Activated naive CD4-positive, alpha-beta T cell (primary cell): Measurements from ENCODE around the gene GAL3ST2.
"Not testable (repeated sequence)": the region's sequence is repeated elsewhere in the genome, so short reads cannot be mapped to it uniquely, and the experiment has no call there.

Experiments used
- DNase-seq, 4 experiments: peaks; one replicate each; lab custom pipeline; 2025; lab: John Stamatoyannopoulos, UW

GAL3ST2 gene

DNA sequence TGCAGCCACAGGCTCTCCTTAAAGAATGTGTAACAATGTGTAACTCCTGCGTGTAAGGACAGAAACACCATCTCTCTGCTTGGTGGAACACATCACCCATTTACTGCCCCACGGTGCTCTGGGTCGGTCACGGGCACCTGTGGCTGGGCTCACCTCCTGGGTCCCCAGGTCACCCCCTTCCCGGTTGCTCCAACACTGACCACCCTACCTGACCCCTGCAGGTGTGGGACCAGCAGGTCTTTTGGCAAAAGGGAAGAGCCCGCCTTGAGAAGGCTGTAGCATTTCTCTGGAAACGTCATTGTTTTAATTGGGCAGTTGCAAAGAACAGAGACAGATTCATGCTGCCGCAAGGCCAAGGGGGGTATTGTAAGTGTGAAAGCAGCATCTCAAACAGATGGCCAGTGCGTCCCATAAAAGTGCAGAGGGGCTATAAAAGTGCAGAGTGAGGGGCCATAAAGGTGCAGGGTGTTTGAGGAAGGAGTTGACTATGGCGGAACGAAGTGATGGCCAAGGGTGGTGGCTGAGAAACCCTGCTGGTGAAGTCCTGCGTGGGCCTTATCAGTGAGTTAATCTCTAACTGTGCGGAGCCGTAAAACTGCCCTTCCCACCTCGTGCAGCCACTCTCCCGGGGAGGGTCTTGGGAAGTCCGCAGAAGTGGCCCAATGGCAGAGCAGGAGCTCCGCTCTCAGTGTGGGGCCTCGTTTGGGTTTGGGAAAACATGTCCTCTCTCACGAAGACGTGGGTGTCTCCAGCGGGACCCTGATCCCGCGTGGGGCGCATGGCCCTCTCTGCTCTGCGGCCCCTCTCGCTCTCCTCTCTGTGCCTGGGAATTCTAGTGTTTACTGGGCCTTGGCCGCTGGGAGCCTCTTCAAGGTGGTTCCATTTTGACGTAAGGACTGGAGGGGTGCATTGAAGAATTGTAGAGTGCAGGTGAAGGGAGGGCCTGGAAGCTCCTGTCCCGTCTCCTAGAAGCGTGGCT lies 18.7 kb downstream of the GAL3ST2 start:
- DNase-seq, result no peak

GRCh38 chr2:241796209-241796608 lies 19.6 kb downstream of the GAL3ST2 start:
- DNase-seq, result no peak

DNA sequence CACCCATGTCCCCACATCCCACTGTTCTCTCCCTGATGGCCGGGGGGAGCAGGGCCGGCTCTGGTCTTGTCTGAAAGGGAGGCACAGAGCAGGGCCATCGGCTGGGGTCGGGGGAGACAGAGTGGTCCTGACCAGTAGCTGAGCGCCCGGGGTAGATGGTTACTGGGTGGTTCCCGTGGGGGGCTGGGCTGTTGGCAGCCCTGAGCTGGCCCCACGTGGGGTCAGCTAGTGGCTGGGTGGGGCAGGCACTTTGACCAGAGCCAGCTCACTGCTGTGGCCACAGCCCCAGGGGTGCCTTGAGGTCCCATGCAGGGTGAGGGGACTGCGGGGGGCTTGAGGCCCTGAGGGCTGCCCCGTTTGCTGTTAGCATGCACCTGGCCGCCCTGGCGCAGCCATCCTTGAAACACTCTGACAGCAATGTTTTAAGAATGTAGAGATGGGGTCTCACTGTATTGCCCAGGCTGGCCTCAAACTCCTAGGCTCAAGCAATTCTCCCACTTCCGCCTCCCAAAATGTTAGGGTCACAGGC lies 20.1 kb downstream of the GAL3ST2 start:
- no peak for DNase-seq

DNA sequence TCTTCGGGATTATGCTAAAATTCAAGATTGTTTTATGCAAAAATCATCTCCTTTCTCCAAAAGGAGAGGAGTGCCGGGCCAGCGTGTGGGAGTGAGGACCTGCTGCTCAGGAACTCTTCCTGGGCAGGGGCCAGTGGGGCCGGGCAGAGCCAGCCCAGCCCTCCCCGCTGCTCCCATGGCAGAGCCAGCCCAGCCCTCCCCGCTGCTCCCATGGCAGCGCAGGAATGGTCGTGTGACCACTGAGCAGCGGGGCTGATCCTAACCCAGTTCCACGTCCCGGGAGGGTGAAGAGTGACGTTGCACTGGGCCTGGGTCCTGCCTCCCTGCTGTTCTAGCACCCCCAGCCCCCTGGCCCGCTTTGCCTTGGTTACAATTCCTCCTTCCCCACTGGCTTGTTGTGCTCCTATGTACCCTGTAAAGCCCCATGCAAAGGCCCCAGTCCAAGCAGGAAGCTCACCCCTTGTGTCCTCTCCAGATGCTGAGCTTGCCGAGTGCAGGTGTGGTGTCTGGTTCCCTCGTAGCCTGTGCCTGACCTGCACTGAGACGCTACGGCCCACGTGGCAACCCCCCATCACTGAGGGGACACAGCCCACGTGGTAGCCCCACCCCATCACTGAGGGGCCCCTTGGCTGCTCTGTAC lies 20.9 kb downstream of the GAL3ST2 start:
- DNase-seq, result no peak

GRCh38 chr2:241798081-241798630 lies 21.5 kb downstream of the GAL3ST2 start:
- no peak for DNase-seq

GRCh38 chr2:241798631-241799521 lies 22.3 kb downstream of the GAL3ST2 start:
- DNase-seq, result no peak

- DNase-seq, result no peak
Observed at GRCh38 chr2:241799522-241800197, 23.0 kb downstream of the GAL3ST2 start.

DNA sequence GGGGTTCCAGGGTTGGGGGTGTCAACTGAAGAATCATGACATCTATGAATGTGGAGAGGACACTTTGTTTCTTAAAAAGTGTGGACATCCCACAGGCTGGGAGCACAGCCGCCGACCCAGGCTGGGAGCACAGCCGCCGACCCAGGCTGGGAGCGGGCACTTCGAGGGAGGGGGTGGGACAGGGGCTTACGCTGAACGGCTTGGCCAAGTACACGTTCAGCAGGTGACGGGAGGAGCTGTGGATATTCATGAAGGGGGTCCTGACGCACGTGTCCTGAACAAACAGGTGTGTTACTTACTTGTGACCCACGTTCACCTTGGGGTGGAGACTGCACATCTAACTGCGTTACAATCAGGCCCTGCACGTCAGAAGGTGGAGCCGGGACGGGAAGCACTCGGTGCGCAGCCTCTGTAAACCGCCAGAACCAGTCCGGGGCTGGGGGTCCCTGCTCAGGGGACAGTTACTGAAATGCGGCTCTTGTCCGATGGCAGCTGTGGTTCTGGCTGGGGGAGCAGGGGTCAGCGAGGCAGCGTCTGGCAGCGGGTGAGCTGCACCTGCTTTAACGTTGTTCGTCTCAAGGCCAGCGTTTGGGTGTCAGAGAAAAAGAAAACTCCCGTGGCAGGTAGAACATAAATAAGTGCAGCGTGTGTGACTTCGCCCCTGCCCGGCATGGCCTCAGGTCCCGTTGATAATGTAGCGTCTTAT lies 23.7 kb downstream of the GAL3ST2 start:
- DNase-seq, result not testable (repeated sequence)

DNA sequence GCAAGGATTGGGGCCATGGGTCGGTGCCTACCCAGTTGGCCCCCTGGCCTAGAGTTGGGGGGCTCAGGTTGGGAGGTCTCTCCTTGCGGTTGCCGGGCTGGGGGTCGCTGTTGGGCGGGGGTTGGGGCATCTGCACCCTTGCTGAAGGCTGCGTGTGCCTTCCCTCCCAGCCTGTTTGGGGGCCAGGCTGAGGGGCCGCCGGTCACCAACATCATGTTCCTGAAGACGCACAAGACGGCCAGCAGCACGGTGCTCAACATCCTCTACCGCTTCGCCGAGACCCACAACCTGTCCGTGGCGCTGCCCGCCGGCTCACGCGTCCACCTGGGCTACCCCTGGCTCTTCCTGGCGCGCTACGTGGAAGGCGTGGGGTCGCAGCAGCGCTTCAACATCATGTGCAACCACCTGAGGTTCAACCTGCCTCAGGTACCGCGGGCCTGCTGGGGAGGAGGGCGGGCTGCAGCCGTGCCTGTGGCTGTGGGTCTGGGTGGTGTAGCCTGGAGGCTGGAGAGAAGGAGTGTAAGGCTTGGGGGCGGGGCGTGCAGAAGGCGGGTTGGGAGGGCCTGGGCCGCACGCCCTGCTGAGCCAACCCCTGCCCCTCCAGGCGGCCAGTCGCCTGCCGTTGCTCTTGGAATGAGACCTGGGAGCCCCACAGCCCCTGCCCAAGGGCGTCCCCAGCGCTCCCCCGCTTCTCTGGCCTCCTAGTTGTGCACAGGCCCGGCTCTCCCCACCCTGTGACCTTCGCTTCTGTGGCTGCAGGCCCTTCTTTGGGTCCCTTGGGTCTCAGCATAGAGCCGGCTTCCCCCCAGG lies 25.2 kb downstream of the GAL3ST2 start:
- DNase-seq, result no peak

GRCh38 chr2:241802421-241803318 lies 26.0 kb downstream of the GAL3ST2 start:
- no peak for DNase-seq

- no peak for DNase-seq
Observed at GRCh38 chr2:241803387-241804325, 27.0 kb downstream of the GAL3ST2 start.

- no peak for DNase-seq
Observed at GRCh38 chr2:241804326-241805229, 28.0 kb downstream of the GAL3ST2 start.

GRCh38 chr2:241806217-241806616 lies 29.6 kb downstream of the GAL3ST2 start:
- not testable (repeated sequence) for DNase-seq

GRCh38 chr2:241808051-241808720 lies 31.6 kb downstream of the GAL3ST2 start:
- no peak for DNase-seq

GRCh38 chr2:241808721-241809382 lies 32.2 kb downstream of the GAL3ST2 start, which contains the start of gene NEU4:
TSS of gene NEU4 (plus strand) at chr2:241809193. CDS start at chr2:241814485, 5,292 bp downstream.
- no peak for DNase-seq
